HepG2 (cell line): ENCODE results near the gene SLCO4A1. TPM values are rescaled to one million over a fixed set of nuclear protein-coding genes. Genes with fewer than 3 reads are reported as not detected.

ENCODE experiments used
- BCL6 ChIP-seq: IDR thresholded peaks from 2 replicates; pipeline ENCODE4 v1.6.1; 2016; ENCODE audit warnings: missing genetic modification reagents, missing compliant biosample characterization
- CBX5 ChIP-seq: sonication (generic); formaldehyde crosslinking; IDR thresholded peaks from 2 replicates; pipeline ENCODE4 v1.4.0; 2020; ENCODE audit warnings: missing genetic modification reagents, borderline replicate concordance
- CENPT ChIP-seq: sonication (generic); formaldehyde crosslinking; IDR thresholded peaks from 2 replicates; pipeline ENCODE4 v1.8.0; 2022; ENCODE audit warnings: low read depth, mild to moderate bottlenecking, moderate library complexity, missing genetic modification reagents
- ERF ChIP-seq: IDR thresholded peaks from 2 replicates; pipeline ENCODE4 v1.6.1; 2018; ENCODE audit warnings: missing biosample characterization, missing genetic modification reagents
- HMGXB4 ChIP-seq, 2 experiments: sonication (generic) in 1 of 2; formaldehyde crosslinking in 1 of 2; IDR thresholded peaks; 2 replicates each; pipeline versions ENCODE4 v1.4.0 to v1.6.1; 2018 to 2020; ENCODE audit warnings: missing genetic modification reagents in 2 of 2, borderline replicate concordance in 1 of 2, low read depth in 1 of 2, mild to moderate bottlenecking in 1 of 2, missing biosample characterization in 1 of 2
- HNRNPK ChIP-seq: fragments of 200-400 bp; formaldehyde crosslinking; IDR thresholded peaks from 2 replicates; pipeline ENCODE4 v1.6.1; 2018; ENCODE audit warnings: low read length, low read depth, moderate library complexity, mild to moderate bottlenecking; ENCODE audit not compliant: poor library complexity, severe bottlenecking
- JARID2 ChIP-seq: sonication (generic); formaldehyde crosslinking; IDR thresholded peaks from 2 replicates; pipeline ENCODE4 v1.8.1; 2023; ENCODE audit warnings: missing genetic modification reagents, inconsistent platforms; ENCODE audit not compliant: insufficient replicate concordance
- KAT7 ChIP-seq: IDR thresholded peaks from 2 replicates; pipeline ENCODE4 v1.6.1; 2018; ENCODE audit warnings: borderline replicate concordance, missing compliant biosample characterization
- NKX3-1 ChIP-seq: sonication (generic); formaldehyde crosslinking; IDR thresholded peaks from 2 replicates; pipeline ENCODE4 v1.5.0; 2020; ENCODE audit warnings: missing genetic modification reagents
- RELA ChIP-seq: sonication (generic); formaldehyde crosslinking; IDR thresholded peaks from 2 replicates; pipeline ENCODE4 v1.4.0; 2020; ENCODE audit warnings: missing genetic modification reagents
- SALL2 ChIP-seq: sonication (generic); formaldehyde crosslinking; IDR thresholded peaks from 2 replicates; pipeline ENCODE4 v1.8.1; 2023; ENCODE audit warnings: mild to moderate bottlenecking, missing genetic modification reagents, inconsistent platforms
- SP1 ChIP-seq, 2 experiments: fragments of 450-650 bp in 1 of 2; sonication (generic) in 1 of 2; formaldehyde crosslinking in 1 of 2; IDR thresholded peaks; 2 replicates each; pipeline versions ENCODE4 v1.4.0 to v1.6.1; 2016 to 2020; ENCODE audit warnings: missing genetic modification reagents in 1 of 2
- TAF1 ChIP-seq: sonication (generic); formaldehyde crosslinking; IDR thresholded peaks from 2 replicates; pipeline ENCODE4 v1.4.0; 2020; ENCODE audit warnings: missing genetic modification reagents
- TERF1 ChIP-seq: sonication (generic); formaldehyde crosslinking; IDR thresholded peaks from 2 replicates; pipeline ENCODE4 v1.8.0; 2022; ENCODE audit warnings: mild to moderate bottlenecking, missing genetic modification reagents, moderate library complexity
- UBTF ChIP-seq: sonication (generic); formaldehyde crosslinking; IDR thresholded peaks from 2 replicates; pipeline ENCODE4 v1.4.0; 2020; ENCODE audit warnings: mild to moderate bottlenecking, missing genetic modification reagents
- ZMAT3 ChIP-seq: sonication (generic); formaldehyde crosslinking; conservative IDR thresholded peaks from 2 replicates; pipeline ENCODE4 v1.7.0; 2021; ENCODE audit warnings: missing genetic modification reagents
- ZNF205 ChIP-seq: IDR thresholded peaks from 2 replicates; pipeline ENCODE4 v1.6.1; 2018; ENCODE audit warnings: missing biosample characterization, missing genetic modification reagents
- ZNF317 ChIP-seq: sonication (generic); formaldehyde crosslinking; IDR thresholded peaks from 2 replicates; pipeline ENCODE4 v1.5.0; 2020; ENCODE audit warnings: mild to moderate bottlenecking, missing genetic modification reagents
- ZNF451 ChIP-seq: sonication (generic); formaldehyde crosslinking; IDR thresholded peaks from 2 replicates; pipeline ENCODE4 v1.5.0; 2020; ENCODE audit warnings: mild to moderate bottlenecking, missing genetic modification reagents
- ZNF513 ChIP-seq: sonication (generic); formaldehyde crosslinking; conservative IDR thresholded peaks from 2 replicates; pipeline ENCODE4 v1.5.0; 2020; ENCODE audit warnings: missing genetic modification reagents
- ZNF546 ChIP-seq: sonication (generic); formaldehyde crosslinking; conservative IDR thresholded peaks from 2 replicates; pipeline ENCODE4 v1.8.1; 2023; ENCODE audit warnings: mild to moderate bottlenecking, missing genetic modification reagents
- ZNF549 ChIP-seq: sonication (generic); formaldehyde crosslinking; IDR thresholded peaks from 2 replicates; pipeline ENCODE4 v1.5.0; 2020; ENCODE audit warnings: missing genetic modification reagents
- ZNF749 ChIP-seq: sonication (generic); formaldehyde crosslinking; IDR thresholded peaks from 2 replicates; pipeline ENCODE4 v1.8.0; 2022; ENCODE audit warnings: mild to moderate bottlenecking, missing genetic modification reagents, moderate library complexity, borderline replicate concordance
- polyA plus RNA-seq, 8 experiments: library from polyadenylated mRNA; depleted of rRNA in 3 of 8; stranded (reverse) in 7 of 8; unstranded in 1 of 8; fragments of >200 nt; fragmentation: Illumina TruSeq in 4 of 8; extraction: Trizol in 4 of 8; gene quantifications; 2 replicates each; pipeline versions ENCODE4 v1.2.1 to v1.2.3, GENCODE V29; 2011 to 2016; ENCODE audit warnings: low read depth in 4 of 8, missing spikeins in 1 of 8, mixed read lengths in 1 of 8; ENCODE audit not compliant: insufficient read depth in 1 of 8
- total RNA-seq, 5 experiments: library from RNA; depleted of rRNA; stranded (reverse); fragments of >200 nt; fragmentation: Illumina TruSeq; extraction: Trizol; gene quantifications; 2 replicates each; pipeline ENCODE4 v1.2.3, GENCODE V29; 2016; ENCODE audit warnings: low read depth in 1 of 5

The SLCO4A1 gene
- total and polyA plus RNA-seq, 2 of the 13 experiments (the other 11 are each of a cell fraction or from before 2014, with no cell fraction given), result 55.5 to 112 TPM

- TF ChIP-seq KAT7 (CRISPR knock-in tag), result no peak; the same call in 1 of the 2 replicates
- peak; percentile 81; the same call in 1 of the 2 replicates for TF ChIP-seq RELA (CRISPR knock-in tag)
- peak; percentile 93 for TF ChIP-seq ZNF749 (CRISPR knock-in tag)
- TF ChIP-seq ZMAT3 (CRISPR knock-in tag), result peak; percentile 97
- TF ChIP-seq HMGXB4 (CRISPR knock-in tag; IDR thresholded peaks at IDR 0.05; ENCODE audit: borderline replicate concordance in 1 of 2, low read depth in 1 of 2), result peak; percentile 64 to 86; a peak in 3 of 4 replicates
- peak; percentile 28; the same call in 1 of the 2 replicates for TF ChIP-seq ZNF513 (CRISPR knock-in tag)
- peak; percentile 91 for TF ChIP-seq ERF (CRISPR knock-in tag)
- peak; percentile 85; the same call in 1 of the 2 replicates for TF ChIP-seq CENPT
- no peak for TF ChIP-seq ZNF317 (CRISPR knock-in tag)
- TF ChIP-seq ZNF546, result no peak
- no peak for TF ChIP-seq TERF1
- no peak; the same call in 1 of the 2 replicates for TF ChIP-seq ZNF451 (CRISPR knock-in tag)
- no peak for TF ChIP-seq CBX5
- TF ChIP-seq SP1 (IDR thresholded peaks at IDR 0.05), result no peak
- peak; percentile 69 for TF ChIP-seq SP1 (CRISPR knock-in tag; IDR thresholded peaks at IDR 0.05)
- peak; percentile 96 for TF ChIP-seq SALL2 (CRISPR knock-in tag)
- TF ChIP-seq JARID2 (CRISPR knock-in tag), result no peak
- TF ChIP-seq ZNF205 (CRISPR knock-in tag), result peak; percentile 80; the same call in 1 of the 2 replicates
- peak; percentile 52 for TF ChIP-seq BCL6 (CRISPR knock-in tag)
- TF ChIP-seq NKX3-1, result peak; percentile 64
- TF ChIP-seq UBTF (CRISPR knock-in tag), result peak; percentile 92
- TF ChIP-seq TAF1 (CRISPR knock-in tag), result peak; percentile 78
- 0 out of 2 replicates have a peak, but pooled peaks have one; percentile 51 for TF ChIP-seq ZNF549 (CRISPR knock-in tag)
- peak; percentile 54 for TF ChIP-seq HNRNPK
Measured at GRCh38 chr20:62642051-62642665, at the start of gene SLCO4A1 (continued).
